GM18498 (cell line): ENCODE results near the gene MICU1.
"Not testable (repeated sequence)": the region's sequence is repeated elsewhere in the genome, so short reads cannot be mapped to it uniquely, and the experiment has no call there.

Experiments
- ATAC-seq: cut with Tn5 transposase; IDR thresholded peaks from one replicate; pipeline ENCODE4 v1.9.1; 2021; ENCODE audit warnings: mild to moderate bottlenecking, moderate library complexity; ENCODE audit not compliant: unreplicated experiment

Gene MICU1

DNA sequence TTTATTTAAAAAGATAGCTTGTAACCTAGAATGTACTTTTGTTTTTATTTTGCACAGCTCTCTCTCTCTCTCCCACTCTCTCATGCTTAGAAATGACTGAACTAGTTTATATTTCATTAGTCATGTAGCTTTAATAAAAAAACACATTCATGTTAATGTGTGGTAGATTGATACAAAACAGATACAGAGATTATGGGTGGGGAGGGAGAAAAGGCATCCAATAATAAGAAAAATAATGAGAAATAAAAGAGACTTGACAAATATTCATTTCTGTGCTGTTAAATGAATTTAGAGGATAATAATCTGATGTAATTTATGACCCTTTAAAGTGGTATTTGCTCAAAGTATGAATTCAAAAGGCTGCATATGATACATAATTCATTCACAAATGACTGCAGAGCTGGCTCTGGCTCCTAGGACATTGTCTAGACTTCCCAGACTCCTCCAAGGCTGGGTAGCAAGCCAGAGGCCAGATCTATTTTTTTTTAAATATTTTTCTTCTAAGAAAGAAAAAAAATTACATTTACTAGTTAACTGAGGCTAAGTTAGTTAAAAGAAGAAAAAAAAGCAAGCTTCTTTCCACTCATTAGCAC is 165.5 kb downstream of the MICU1 start:
- no peak for ATAC-seq

DNA sequence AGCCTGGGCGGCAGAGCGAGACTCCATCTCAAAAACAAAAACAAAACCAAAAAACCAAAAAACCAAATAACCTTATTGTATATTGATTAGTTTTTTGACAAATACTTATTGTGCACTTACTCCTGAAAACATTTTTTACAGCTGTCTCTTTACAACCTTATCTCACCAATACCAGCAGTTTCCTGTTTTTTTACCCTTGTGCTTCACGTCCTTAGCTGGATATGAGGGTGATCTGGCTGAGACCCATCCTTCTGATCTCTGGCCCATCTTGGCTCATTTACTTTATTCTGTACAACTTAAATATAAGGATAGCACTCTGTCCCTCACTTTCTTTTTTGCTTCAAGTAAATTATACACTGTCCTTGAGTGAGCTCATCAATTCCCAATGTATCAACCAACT is 166.6 kb downstream of the MICU1 start:
- no peak for ATAC-seq

DNA sequence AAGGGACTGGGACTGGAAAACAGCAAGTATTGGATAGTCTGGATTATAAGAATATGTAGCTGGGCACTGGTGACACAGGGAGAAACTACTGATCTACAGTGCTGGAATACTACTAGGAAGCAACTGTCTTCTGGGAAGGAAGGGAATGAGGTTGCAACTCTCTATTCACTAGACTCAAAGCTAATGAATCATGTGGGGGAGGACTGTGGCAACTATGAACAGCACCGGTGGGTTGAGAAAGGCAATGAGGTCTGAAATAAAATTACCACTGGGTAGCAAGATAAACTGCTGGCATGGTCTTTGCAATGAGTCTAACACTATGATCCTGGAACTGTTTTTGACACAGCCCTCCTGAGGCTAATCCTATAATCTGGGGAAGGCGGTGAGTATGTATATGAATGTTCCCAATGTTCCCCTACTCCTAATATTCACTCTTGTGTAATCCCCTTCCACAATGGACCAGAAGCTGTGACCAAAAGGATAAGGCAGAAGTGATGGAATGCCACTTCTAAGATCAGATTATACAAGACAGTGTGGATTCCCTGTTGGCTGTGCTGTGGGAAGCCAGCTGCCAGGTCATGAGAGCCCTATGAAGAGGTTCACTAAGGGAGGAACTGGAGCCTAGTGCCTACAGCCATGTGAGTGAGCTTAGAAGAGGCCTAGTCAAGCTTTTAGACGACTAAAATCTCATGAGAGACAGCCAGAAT is 169.8 kb downstream of the MICU1 start:
- no peak for ATAC-seq

DNA sequence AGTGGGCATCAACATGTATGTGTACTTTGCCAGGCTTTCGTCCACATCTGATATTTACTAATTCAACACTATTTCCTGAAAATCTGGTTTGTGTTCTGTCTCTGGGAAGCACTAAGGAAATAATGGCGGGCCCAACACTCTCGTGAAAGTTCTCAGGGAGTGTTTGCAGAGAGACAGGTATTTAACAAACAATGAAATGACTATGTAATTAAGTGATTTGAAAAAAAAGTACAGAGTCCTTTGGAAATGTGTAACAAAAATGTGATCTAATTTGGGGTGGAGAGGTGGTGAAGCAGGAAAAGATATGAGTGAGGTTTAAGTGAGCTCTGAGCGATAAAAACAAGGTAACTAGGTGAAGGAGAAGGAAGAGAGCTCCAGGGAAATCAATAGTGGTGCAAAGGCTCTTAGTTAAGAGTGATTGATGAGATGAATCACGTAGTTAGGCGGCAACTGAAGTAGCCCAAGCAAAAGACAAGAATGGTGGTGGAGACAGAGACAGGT is 175.9 kb downstream of the MICU1 start:
- ATAC-seq: no peak

DNA sequence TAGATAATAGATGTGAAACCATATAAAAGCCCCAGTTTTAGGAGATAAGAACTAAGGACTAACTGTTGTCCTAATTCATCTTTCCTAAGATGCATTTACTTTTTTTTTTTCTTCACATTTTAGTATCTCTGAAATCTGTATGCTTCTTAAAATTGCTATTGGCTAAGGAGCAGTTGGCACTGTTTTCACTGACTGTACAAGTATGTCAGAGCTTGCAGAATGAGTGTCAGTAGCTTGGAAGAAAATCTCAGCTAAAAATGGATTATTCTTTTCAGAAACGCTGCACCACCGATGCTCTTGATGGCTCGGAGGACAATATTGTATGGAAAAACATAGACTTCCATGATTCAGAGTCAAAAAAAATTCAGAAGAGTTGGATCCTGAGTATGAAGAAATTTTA is 180.0 kb downstream of the MICU1 start:
- no peak for ATAC-seq

DNA sequence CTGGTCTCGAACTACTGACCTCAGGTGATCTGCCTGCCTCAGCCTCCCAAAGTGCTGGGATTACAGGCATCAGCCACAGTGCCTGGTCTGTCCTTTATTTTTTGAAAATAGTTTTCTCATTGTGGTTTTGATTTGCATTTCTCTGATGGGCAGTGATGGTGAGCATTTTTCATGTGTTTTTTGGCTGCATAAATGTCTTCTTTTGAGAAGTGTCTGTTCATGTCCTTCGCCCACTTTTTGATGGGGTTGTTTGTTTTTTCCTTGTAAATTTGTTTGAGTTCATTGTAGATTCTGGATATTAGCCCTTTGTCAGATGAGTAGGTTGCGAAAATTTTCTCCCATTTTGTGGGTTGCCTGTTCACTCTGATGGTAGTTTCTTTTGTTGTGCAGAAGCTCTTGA is 182.9 kb downstream of the MICU1 start:
- ATAC-seq: not testable (repeated sequence)

DNA sequence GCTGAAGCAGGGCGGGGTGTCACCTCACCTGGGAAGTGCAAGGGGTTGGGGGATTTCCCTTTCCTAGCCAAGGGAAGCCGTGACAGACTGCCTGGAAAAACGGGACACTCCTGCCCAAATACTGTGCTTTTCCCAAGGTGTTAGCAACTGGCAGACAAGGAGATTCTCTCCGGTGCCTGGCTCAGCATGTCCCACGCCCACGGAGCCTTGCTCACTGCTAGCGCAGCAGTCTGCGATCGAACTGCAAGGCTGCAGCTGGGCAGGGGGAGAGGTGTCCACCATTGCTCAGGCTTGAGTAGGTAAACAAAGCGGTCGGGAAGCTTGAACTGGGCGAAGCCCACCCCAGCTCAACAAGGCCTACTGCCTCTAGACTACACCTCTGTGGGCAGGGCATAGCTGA is 190.3 kb downstream of the MICU1 start:
- no peak for ATAC-seq

DNA sequence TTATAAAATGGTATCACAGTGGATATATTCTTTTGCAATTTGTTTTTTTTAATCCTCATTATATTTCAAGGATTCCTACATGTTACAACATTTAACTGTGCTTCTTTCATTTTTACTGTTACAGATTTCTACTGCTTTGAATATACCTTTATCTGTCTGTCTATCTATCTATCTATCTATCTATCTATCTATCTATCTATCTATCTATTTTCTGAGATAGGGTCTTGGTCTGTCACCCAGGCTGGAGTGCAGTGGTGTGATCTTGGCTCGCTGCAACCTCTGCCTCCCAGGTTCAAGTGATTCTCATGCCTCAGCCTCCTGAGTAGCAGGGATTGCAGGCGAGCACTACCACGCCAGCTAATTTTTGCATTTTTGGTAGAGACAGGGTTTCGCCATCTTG is 194.9 kb downstream of the MICU1 start:
- not testable (repeated sequence) for ATAC-seq

DNA sequence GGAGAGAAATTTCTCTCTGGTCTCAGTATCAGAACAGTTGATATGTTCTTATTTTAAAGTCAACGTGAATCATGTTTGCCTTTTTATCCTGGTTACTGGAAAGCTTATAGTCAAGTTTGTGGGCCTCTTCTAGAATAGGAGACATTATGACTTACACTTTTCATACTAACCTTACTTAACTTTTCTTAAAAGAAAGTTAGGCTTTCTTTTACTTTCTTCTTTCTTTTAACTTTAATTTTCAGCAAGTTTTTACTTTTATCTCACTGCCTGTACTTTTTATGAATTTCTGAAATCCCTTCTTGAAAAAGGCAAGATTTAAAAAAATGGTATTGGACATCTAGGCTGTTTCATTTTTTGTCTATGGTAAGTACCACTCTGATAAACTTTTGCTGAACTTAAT is 195.9 kb downstream of the MICU1 start:
- ATAC-seq: no peak

DNA sequence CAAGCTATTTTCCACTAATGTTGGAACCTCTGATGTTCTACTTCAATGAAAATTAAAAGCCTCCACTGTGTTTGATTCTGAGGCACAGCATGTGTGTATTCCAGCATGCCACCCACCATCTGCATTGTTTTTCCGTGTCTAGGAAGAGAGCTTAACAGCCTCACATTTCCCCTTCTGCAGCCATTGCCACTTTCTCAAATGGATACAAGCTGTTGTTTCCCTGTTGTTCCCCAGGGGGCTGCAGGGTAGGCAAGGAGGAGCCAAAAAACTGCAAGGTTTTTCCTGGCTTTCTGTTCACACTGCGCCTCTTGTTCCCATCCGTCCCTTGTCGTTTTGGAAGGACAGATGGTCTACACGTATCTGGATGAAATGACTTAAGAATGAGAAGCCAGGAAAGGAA is 198.9 kb downstream of the MICU1 start:
- no peak for ATAC-seq

DNA sequence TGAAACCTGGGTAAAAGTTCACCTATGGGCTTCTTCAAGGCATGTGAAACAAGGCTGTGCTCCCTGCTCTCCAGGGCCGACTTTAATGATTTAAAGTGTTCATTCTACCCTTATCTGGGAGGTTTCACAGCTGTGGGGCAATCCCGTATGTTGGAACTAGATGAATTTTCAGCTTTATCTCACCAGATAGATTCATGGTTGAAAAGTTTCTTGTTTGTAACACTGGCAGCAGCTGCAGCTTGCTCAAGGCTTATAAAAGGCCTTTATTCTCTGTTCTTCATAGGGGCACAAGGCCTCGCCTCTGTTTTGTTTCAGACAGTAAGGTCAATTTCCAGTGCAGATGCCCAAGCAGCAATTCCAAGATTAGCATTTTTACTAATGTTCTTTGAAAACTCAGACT is 200.7 kb downstream of the MICU1 start:
- no peak for ATAC-seq

DNA sequence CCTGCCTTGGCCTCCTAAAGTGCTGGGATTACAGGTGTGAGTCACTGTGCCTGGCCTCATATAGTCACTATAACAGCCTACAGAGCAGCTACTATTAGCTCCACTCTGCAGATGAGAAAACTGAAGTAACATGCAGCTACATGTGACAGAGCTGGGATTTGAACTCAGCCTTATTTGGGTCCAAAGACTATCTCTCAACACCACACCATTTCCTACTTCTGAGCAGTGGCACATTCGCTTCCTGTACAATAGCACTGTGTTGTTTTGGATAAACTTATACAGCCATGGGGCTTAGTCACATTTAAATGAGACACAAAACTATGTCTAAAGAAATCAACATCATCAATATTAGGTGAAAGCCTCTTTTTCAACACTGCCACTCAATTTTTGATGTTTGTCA is 201.3 kb downstream of the MICU1 start:
- no peak for ATAC-seq

DNA sequence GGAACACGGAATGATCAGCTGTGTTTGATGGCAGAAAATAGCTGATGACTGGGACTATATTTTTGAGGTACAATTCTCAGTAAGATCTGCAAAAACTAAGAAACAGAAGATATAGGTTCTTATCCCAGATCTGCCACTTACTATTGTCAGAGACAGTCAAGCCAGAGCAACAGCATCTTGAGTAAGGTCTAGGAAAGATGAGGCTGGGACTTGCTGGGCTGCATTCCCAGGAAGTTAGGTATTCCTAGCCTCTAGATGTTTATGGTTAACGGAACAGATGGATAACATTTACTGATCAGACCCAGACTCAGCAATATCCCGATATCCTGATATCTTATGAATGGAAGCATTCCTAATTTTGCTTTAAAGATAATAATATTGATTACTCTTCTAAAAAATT is 202.5 kb downstream of the MICU1 start:
- no peak for ATAC-seq

DNA sequence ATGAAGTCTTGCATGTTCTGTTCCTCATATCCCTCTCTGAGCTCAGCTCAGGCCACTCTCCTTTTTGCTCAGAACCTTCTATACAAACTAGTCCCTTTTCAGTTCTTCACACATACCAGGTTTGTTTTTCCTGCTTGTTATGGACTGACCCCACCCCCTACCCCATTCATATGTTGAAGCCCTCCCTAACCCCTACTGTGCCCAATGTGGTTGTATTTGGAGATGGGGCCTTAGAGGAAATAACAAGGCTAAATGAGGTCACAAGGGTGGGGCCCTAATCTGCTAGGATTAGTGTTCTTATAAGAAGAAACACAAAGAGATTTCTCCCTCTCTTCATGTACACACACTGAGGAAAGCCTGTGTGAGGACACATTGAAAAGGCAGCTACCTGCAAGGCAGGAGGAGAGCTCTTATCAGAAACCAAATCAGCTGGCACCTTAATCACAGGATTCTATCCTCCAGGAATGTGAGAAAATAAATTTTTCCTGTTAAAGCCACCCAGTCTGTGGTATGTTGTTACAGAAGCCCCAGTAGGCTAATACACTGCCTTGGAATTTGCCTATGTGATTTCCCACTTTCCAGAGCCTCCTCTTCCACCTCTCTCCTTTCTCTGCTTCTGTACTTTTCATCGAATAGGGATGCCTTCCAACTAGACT is 203.9 kb downstream of the MICU1 start:
- no peak for ATAC-seq

DNA sequence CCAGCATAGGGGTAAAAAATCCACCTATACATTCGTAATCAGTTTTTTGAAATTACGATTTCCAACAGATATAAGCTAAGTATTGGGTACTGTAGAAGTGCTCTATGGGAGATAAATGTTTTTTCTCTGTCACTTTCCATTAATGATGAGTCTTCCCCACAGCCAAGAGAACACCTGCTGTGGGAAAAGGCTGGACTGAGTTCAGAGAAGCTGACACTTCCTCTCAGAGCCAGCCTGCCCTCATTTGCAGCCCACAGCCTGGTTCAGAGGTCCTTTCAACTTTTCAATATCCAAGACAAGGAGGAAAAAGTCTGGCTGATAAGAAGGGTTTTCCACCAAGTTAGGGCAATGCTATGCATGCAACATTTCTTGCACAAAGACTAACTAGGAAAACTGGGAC is 206.6 kb downstream of the MICU1 start:
- ATAC-seq: no peak

DNA sequence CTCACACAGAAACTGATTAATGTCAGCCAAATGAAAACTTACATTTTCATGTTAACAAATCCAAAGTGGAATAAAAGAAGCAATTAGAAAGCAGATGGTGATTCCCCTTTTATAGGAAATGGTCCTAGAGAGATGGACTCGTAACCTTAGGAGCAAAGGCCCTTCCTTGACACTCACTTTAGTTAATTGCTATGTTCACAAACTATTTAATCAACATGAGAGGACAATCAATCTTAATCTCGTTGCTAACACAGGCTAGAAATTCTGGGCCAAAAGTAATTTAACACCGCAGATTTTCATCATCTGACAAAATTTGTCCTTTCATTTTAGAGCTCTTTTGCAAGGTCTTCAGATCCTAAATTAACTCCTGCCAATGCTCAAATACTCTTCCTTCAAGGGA is 207.2 kb downstream of the MICU1 start:
- no peak for ATAC-seq

DNA sequence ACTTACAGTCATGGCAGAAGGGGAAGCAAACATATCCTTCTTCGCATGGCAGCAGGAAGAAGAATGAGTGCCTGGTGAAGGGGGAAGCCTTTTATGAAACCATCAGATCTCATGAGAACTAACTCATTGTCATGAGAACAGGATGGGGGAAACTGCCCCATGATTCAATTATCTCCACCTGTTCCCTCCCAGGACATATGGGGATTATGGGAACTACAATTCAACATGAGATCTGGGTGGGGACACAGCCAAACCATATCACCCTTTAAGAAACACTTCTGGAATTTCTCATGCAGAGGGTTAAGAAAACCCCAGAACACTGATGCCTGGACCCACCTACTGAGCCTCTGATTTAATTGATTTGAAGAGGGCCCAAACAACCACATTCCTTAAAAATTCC is 207.9 kb downstream of the MICU1 start:
- no peak for ATAC-seq

DNA sequence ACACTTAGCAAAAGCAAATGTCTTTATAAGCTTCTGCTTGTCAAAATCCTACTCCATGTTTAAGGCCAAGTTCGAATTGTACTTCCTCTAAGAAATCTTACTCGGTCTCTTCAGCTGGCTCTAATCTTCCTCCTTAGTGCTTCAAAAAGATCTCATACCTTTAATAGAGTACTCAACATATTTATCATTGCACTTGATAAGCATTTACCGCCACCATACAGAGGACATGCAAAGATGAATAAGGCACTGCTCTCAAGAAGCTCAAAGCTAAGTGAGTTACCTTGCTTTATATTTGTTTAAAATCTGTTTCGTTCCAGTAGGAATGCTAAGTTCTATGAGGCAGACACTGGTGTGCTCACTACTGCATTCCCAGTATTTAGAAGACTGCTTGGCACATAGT is 209.2 kb downstream of the MICU1 start:
- no peak for ATAC-seq

DNA sequence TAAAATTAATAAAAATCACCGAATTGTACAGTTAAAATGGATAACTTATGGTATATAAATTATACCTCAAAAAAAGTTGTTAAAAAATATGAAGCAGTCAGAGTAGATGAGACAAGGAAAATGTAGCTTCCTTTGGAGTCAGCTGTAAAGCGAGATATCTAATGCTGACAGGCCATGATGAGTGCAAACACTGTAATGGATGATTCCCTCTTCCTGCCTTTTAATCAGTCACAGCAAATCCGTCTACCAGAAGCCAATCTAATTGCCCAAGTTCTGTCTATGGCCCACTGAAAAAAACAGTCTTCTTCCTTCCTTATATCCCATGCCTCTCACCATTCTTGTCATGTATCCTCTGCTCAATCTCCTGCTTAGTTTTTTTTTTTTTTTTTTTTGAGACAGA is 211.2 kb downstream of the MICU1 start:
- no peak for ATAC-seq

DNA sequence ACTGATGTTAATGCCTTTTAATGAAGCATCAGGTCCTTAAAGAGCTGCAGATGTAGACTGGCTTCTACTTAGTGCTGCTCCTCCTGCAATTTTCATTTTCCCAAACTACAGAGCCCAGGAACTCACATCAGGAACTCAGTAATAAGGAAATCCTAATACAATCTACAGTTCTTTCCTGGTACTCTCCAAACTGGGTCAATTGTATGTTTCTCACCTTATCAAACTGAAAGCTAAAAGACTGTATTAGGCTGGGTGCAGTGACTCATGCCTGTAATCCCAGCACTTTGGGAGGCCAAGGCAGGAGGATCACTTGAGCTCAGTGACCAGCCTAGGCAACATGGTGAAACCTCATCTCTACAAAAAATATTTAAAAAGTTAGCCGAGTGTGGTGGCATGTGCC is 216.7 kb downstream of the MICU1 start:
- no peak for ATAC-seq

DNA sequence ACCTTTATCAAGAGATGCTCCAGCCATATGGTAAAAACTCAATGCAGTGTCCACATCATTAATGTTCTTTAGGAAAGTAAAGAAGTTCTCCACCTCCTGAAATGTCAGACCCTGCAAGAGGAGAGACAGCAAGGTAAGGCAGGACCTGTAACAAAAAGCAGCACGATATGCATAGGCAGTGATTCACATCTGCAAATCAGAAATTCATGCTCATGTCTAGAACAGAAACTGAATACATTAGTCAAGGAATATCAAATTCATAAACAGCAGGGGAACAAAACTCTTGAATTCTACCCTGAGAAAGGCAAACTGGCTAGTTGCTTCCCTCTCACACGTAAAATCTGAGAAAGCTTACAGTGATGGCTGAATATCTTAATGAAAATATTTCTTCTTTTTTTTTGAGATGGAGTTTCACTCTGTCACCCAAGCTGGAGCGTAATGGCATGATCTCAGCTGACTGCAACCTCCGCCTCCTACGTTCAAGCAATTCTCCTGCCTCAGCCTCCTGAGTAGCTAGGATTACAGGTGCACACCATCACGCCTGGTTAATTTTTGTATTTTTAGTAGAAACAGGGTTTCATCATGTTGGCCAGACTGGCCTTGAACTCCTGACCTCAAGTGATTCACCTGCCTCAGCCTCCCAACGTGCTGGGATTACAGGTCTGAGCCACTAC is 217.8 kb downstream of the MICU1 start:
- no peak for ATAC-seq

DNA sequence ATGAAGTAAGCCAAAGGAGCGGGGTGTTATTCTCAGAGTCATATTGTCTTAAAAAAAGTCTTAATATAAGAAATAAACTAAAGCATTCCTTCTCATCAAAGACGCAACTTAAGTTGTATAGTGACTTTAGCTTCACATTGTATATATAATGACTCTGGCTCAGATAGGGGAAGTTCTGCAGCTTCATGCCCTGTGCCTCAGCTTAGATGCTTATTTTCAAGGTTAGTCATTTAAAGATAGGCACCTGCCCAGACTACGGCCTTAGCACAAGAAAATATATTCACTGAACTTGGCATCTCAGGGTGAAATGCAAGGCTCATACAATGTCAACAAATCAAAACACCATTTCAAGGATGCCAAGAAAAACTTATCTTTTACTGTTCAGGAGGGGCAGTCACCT is 218.4 kb downstream of the MICU1 start:
- ATAC-seq: no peak
